Prostate gland (tissue), 2 donors: ENCODE results near the gene CGN.
A peak's percentile ranks its signal among the peaks of the same experiment; 100 is the strongest.

ENCODE experiments used
- POLR2A ChIP-seq: fragments of 450-650 bp; IDR thresholded peaks from one replicate; pipeline ENCODE4 v1.6.1; 2016; ENCODE audit warnings: antibody characterized with exemption, mild to moderate bottlenecking
- TF ChIP-seq, protein P1 (sequence below), 4 experiments: fragments of 200-600 bp in 2 of 4; fragments of 450-650 bp in 2 of 4; sonication (generic) in 2 of 4; IDR thresholded peaks; 1 replicate in 3 of 4; 2 replicates in 1 of 4; pipeline ENCODE4 v1.5.1; 2016 to 2019; ENCODE audit warnings: antibody characterized with exemption in 4 of 4, mild to moderate bottlenecking in 2 of 4, moderate library complexity in 2 of 4

- TF ChIP-seq POLR2A = no peak
- TF ChIP-seq, protein P1, sequence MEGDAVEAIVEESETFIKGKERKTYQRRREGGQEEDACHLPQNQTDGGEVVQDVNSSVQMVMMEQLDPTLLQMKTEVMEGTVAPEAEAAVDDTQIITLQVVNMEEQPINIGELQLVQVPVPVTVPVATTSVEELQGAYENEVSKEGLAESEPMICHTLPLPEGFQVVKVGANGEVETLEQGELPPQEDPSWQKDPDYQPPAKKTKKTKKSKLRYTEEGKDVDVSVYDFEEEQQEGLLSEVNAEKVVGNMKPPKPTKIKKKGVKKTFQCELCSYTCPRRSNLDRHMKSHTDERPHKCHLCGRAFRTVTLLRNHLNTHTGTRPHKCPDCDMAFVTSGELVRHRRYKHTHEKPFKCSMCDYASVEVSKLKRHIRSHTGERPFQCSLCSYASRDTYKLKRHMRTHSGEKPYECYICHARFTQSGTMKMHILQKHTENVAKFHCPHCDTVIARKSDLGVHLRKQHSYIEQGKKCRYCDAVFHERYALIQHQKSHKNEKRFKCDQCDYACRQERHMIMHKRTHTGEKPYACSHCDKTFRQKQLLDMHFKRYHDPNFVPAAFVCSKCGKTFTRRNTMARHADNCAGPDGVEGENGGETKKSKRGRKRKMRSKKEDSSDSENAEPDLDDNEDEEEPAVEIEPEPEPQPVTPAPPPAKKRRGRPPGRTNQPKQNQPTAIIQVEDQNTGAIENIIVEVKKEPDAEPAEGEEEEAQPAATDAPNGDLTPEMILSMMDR (IDR thresholded peaks at IDR 0.05) = peak in 1 of 4 experiments; percentile 9
Measured at GRCh38 chr1:151511636-151512215, 539 bp downstream of the CGN start.
